Measurements from ENCODE around the gene GLMN.

- TF ChIP-seq CTCF (IDR thresholded peaks at IDR 0.05) = no peak
- no peak for TF ChIP-seq POLR2A (IDR thresholded peaks at IDR 0.05)
These were observed 2.2 kb upstream of the GLMN start for GRCh38 chr1:92301021-92301420.

Measured in thyroid gland (tissue), 4 donors.